ENCODE measurements around the gene PTPRQ. TPM values are rescaled to one million over a fixed set of nuclear protein-coding genes. Genes with fewer than 3 reads are reported as not detected.

Gene PTPRQ
- total and polyA plus RNA-seq, 8 donors: 0.29 to 0.92 (median 0.55) TPM; not detected in 5

DNA sequence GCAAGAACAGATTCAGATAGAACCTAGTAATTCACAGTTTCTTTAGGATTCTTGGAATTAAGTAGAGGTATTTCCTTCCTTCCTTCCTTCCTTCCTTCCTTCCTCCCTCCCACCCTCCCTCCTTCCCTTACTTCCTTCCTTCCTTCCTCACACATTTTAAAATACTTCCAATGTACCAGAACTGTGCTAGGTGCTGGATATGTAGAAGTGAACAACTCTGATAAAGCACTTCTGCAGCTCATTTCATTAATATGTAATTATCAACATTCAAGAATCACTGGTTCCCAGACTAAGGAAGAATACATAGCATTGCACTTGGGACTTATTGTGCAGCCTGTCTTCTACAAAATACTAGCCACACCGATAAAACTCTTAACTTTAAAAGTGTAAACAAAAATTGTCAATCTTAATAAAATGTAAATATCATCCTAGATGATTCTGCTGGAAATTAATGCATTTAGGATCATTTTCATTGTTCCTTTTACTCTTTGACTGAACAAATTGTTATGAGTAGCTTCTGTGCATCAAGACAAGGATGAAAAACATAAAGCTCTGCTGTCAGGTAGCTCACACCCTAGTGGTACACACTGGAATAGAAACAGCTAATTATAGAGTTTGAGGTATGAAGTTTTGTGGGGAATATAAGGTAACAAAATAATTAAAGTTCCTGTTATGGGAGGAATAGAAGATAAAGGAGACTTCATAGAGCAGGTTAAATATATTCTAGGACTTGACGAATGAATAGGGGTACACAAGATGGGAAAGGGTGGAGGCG, 163.5 kb downstream of the PTPRQ start:
- TF ChIP-seq POLR2AphosphoS5 (IDR thresholded peaks at IDR 0.05) (no peak), EP300 (IDR thresholded peaks at IDR 0.05) (no peak), POLR2A (IDR thresholded peaks at IDR 0.05) (no peak)
- TF ChIP-seq, protein P1, sequence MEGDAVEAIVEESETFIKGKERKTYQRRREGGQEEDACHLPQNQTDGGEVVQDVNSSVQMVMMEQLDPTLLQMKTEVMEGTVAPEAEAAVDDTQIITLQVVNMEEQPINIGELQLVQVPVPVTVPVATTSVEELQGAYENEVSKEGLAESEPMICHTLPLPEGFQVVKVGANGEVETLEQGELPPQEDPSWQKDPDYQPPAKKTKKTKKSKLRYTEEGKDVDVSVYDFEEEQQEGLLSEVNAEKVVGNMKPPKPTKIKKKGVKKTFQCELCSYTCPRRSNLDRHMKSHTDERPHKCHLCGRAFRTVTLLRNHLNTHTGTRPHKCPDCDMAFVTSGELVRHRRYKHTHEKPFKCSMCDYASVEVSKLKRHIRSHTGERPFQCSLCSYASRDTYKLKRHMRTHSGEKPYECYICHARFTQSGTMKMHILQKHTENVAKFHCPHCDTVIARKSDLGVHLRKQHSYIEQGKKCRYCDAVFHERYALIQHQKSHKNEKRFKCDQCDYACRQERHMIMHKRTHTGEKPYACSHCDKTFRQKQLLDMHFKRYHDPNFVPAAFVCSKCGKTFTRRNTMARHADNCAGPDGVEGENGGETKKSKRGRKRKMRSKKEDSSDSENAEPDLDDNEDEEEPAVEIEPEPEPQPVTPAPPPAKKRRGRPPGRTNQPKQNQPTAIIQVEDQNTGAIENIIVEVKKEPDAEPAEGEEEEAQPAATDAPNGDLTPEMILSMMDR (IDR thresholded peaks at IDR 0.05): no peak
- WGBS, 5 donors: 76 to 84% (median 76%) methylated on average over 3 of the region's 3 CpGs

DNA sequence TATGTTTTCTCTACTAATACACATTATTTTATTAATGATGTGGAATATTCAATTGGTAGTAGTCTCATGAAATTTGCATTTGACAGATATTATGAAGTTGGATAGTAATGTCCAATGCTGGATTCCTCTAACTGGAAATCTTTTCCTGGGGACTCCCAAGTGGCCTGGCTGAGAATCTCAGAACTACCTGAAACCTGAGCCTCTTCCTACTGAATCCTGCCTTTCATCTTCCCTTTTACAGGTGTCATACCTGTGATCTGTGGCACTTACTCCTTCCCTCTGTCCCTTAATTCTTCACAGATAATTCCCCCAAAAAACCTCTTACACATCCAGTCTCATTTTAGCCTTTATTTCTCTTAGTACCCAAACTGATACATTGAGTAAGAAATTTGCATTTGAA, 173.7 kb downstream of the PTPRQ start:
- no peaks in the 10 kb centered on the region for H3K36me3 ChIP-seq
- TF ChIP-seq, protein P1 (IDR thresholded peaks at IDR 0.05): no peak
- TF ChIP-seq EP300 (IDR thresholded peaks at IDR 0.05): no peak
- no peak for TF ChIP-seq POLR2A (IDR thresholded peaks at IDR 0.05)
- TF ChIP-seq POLR2AphosphoS5 (IDR thresholded peaks at IDR 0.05): no peak
- H3K27ac ChIP-seq: no peak overlapping the region
- H3K27me3 ChIP-seq: no peaks in the 10 kb centered on the region
- no peaks in the 10 kb centered on the region for H3K4me1 ChIP-seq
- H3K9me3 ChIP-seq: no peaks in the 10 kb centered on the region
- intact Hi-C loops (cut with DNase I; ENCODE audit: low total_unique reads): no loop called here
- DNase-seq: no peak
- no peak overlapping the region for H3K4me3 ChIP-seq

More for the DNA sequence above, 163.5 kb downstream of the PTPRQ start:
- DNase-seq: no peak
- Histone ChIP-seq H3K9me3 (no peaks in the 10 kb centered on the region), H3K4me3 (no peak overlapping the region), H3K4me1 (no peaks in the 10 kb centered on the region), H3K36me3 (no peaks in the 10 kb centered on the region), H3K27me3 (no peaks in the 10 kb centered on the region), H3K27ac (no peak overlapping the region)
- intact Hi-C loops (cut with DNase I; ENCODE audit: low total_unique reads): no loop called here

DNA sequence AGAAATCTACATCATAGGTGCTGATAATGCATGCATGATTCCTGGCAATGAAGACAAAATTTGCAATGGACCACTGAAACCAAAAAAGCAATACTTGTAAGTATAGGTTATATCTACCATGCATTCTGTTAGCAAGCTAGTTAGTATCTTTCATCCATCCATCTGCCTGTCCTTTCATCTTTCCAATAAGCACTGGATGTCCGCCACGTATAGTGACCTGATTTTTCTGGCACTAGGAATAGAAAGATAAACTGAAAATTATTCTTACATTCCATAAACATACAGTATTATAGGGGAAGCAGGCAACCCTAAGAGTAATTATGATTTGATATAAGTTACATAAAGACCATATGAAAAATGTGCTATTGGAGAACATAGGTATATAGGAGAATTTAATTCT, 176.2 kb downstream of the PTPRQ start:
- H3K27ac ChIP-seq: no peak overlapping the region
- DNase-seq: no peak
- no peak overlapping the region for H3K4me3 ChIP-seq
- TF ChIP-seq, protein P1 (IDR thresholded peaks at IDR 0.05): no peak
- no peak for TF ChIP-seq POLR2A (IDR thresholded peaks at IDR 0.05)
- no peak for TF ChIP-seq POLR2AphosphoS5 (IDR thresholded peaks at IDR 0.05)
- TF ChIP-seq EP300 (IDR thresholded peaks at IDR 0.05): no peak
- no peaks in the 10 kb centered on the region for H3K36me3 ChIP-seq
- H3K4me1 ChIP-seq: no peaks in the 10 kb centered on the region
- WGBS, 5 donors: 73 to 93% (median 85%) methylated on average over 2 of the region's 2 CpGs
- no peaks in the 10 kb centered on the region for H3K27me3 ChIP-seq
- no peaks in the 10 kb centered on the region for H3K9me3 ChIP-seq
- intact Hi-C loops (cut with DNase I; ENCODE audit: low total_unique reads): no loop called here

DNA sequence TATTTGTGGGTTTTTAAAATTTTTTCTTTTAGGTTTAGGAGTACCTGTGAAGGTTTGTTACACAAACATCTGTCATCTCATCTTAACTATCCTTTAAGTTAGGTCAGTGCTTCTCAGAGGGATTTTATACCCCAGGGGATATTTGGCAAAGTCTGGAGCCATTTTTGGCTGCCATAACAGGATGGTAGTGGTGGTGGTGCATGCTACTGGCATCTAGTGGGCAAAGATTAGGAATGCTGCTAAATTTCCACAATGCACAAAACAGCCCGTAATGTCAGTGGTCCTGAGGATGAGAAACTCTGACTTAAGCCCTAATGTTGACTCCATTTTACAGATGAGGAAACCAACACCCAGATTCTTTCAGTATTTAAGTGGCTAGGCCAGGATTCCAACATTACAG, 178.2 kb downstream of the PTPRQ start:
- intact Hi-C loops (cut with DNase I; ENCODE audit: low total_unique reads): no loop called here
- Histone ChIP-seq H3K27ac (no peak overlapping the region), H3K4me1 (no peaks in the 10 kb centered on the region), H3K4me3 (no peak overlapping the region), H3K9me3 (no peaks in the 10 kb centered on the region), H3K27me3 (no peaks in the 10 kb centered on the region), H3K36me3 (no peaks in the 10 kb centered on the region)
- no peak for DNase-seq
- TF ChIP-seq POLR2AphosphoS5 (IDR thresholded peaks at IDR 0.05) (no peak), POLR2A (IDR thresholded peaks at IDR 0.05) (no peak), EP300 (IDR thresholded peaks at IDR 0.05) (no peak)
- TF ChIP-seq, protein P1 (IDR thresholded peaks at IDR 0.05): no peak
- 77 to 90% (median 86%) methylated on average over 1 of the region's 1 CpG for WGBS, 5 donors
